UCSD-AML1 (cell line): Measurements from ENCODE around the gene FOXR1.
A peak's percentile ranks its signal among the peaks of the same experiment; 100 is the strongest.

Experiments used
- DNase-seq: peaks from one replicate; lab custom pipeline; 2025; ENCODE audit not compliant: unreplicated experiment; lab: John Stamatoyannopoulos, UW

Gene FOXR1, protein sequence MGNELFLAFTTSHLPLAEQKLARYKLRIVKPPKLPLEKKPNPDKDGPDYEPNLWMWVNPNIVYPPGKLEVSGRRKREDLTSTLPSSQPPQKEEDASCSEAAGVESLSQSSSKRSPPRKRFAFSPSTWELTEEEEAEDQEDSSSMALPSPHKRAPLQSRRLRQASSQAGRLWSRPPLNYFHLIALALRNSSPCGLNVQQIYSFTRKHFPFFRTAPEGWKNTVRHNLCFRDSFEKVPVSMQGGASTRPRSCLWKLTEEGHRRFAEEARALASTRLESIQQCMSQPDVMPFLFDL

DNA sequence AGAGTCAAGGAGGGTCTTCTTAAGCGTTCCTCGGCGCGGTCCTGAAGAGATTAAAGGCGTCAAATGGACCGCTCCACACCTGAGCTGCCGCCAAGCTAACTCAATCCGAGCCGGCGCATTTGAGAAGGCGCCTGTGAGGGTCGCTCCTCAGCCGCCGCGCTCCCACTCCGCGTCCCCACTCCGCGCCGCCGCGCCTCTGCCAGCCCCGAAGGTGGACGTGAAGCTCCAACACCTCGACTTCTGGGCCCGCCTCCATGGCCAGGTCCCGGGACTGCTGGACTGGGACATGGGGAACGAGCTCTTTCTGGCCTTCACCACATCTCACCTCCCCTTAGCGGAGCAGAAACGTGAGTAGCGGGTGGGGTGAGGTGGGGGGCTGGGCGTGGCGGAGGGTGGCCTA is at the start of gene FOXR1:
FOXR1 (plus strand) TSS at position 116 of the 400 bp plus-strand sequence; CDS start at position 287, 171 bp downstream.
- no peak for DNase-seq

DNA sequence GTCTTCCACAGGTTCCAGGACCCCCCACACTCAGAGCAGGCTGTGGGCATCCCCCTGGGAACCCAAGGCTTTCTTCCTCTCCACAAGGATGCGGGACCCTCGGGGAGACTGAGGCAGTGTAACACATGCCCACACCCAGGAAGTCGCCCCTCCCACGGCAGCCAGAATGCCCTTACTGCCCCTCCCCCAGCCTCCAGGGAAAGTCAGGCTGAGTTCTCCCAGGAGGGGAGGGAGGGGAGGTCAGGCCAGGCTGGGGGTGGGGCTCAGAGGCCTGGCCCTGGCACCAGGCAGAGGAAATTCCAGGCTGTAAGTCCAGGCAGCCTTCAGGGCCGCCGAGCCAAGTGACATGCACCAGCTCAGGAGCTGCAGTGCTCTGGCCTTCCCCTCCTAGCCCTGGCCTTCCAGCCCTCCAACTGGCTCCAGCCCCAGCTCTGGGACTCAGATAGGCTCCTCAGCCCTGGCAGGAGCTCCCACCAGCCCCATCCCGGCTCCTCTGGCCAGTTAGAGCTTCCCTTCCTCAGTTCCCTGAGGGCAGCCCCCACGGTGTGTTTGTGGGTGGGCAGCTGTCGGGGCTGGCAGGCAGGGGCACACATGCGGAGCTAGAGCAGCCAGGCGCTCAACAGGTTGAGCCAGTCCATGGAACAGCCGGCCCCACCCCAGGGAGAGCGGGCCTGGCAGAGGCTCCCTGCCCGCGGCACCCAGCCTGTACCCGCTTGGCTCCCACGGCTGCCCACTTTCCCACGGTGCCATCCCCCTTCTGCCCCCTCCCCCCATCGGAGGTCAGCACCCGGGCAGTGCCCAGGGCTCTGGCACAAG is 49.4 kb upstream of the FOXR1 start:
- no peak for DNase-seq

DNA sequence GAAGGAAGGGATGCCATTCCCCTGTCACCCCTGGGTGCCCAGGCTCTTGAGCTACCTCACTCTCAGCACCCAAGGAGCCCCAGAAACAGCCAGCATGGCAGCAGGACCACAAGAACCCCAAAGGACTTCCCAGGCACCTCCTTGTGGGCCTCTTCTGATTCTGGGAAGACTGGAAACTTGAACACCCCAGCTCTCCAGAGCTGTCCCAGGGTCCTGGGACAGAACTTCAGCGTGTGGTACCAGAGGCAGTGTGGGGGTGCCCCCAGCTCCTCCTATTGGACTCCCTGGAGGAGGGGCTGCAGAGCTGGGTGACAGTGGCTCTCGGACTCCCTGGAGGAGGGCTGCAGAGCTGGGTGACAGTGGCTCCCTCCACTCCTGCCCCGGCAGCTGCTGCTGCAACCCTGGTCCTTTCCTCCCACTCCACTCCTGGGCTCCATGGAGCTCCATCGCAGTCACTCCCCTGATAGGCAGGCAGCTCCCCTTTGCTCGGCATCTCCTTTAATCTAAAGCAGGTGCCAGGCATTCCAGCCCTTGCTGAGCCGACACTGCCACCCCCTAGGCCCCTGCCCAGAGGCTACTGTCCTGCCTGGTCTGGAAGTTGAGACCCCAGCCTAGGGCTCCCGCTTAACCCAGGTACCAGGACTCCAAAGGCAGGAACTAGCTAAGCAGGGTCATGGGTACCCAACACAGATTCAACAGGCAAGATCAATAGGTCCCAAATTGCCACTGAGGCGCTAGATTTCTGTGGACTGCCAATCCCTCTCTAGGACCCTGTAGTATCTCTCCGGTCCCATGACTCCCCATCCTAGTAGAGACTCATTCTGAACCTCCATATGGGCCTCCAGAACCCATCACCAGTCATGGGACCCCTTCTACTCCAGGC is 48.6 kb upstream of the FOXR1 start:
- DNase-seq: no peak

DNA sequence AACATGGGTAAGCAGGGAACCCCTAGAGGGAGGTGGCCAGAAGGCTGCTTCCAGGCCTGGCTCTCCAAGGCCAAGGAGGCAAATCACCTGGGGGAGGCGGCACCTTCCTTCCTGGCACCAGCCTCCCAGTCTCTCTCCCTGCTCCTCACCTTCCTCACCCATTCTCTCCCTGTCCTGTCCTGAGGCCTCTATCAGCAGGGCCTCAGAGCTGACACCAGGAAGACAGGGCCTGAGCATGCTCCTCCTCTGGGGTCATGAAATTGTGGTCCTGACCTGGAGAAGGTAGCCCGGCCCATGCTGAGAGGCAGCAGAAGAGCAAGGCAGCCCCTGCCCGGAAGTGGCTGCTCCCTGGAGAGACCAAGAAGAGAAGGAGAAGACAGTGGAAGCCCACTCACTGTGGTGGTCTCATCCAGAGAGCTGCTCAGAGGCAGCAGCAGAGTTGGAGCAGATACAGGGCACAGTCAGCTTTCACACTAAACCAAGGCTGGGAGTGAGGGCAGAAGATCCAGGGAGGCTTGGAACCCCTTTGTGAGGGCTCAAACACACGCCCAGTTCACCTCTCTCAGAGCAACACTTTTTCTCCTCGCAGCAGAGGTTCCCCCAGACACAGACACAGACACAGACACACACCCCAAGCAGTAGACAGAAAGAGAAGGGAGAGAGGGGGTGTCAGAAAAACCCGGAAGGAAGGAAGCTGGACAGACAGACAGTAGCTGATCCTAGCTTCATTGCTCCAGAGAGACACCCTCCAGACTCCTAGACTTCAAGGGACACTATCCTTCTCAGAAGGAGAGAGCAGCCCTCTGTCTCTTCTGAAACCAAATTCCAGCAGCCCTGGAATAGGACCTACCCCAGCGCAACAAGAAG is 47.6 kb upstream of the FOXR1 start:
- DNase-seq: no peak

DNA sequence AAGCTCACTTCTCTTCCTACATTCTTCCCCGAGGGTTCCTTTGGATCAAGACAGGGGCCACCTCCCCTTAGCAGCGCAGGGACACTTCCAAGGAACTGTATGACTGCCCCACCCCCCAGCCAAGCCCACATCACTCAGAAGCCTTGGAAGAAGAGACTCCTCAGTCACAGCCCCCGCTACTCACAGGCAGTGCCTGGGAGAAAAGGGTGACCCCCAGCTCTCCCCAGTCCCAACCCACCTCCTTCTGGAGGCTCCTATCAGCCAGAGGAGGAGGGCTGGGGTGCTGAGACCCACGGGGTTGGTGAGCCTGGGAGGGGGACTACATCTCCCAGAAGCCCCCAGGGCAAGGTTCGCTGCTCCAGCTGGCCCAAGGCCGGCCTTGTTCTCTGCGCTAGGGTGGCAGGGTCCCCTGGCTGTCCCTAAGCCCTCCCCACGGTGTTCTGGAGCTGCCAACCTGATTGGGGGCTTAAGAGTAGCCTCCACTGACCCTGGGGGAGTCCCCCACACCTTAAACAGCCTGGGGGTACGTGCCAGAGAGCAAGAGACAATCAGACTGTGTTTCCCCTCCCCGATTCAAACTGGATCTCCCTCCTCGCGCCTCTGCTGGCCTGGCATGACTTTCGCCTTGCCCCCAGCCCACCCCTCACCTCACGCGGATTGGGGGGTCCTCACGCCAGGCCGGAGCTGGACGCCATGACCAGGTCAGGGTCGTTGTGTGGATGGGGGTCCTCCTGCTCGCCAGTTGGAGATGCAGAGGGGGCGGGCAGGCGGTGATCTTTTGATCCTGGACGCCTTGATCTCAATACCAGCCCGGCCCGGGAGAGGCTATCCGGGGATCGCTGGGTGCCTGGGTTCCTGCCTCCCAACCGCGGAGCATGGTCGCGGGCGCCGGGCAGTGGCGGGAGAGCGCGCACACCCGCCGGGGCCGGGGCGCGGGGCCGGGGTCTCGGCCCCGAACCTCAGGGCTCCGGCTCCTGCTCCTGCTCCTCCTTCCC is 46.7 kb upstream of the FOXR1 start:
- DNase-seq: peak; percentile 59

DNA sequence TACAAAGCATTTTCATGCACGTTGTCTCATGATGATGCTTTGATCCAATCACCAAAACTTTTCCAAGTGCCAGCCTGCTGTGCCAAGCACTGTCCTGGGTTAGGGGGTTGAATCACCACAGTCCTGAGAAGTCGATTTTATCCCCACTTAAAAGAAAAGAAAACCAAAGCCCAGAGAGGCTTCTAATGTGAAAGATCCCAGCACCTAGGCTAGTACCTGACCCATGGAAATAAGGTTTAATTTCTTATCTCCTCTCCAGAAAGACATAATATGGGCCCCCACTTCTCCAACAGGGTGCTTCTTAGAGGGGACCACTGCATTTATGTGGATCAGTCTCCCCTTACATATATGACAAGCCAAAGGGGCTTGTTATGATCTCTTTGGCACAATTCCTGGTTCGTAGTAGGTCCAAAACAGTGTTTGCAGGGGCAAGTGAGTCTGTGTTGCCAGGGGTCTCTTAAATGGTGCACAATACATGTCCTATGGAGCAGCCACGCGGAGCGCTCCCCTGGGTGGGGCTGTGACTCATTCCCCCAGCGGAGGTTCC is 43.9 kb upstream of the FOXR1 start:
- no peak for DNase-seq

DNA sequence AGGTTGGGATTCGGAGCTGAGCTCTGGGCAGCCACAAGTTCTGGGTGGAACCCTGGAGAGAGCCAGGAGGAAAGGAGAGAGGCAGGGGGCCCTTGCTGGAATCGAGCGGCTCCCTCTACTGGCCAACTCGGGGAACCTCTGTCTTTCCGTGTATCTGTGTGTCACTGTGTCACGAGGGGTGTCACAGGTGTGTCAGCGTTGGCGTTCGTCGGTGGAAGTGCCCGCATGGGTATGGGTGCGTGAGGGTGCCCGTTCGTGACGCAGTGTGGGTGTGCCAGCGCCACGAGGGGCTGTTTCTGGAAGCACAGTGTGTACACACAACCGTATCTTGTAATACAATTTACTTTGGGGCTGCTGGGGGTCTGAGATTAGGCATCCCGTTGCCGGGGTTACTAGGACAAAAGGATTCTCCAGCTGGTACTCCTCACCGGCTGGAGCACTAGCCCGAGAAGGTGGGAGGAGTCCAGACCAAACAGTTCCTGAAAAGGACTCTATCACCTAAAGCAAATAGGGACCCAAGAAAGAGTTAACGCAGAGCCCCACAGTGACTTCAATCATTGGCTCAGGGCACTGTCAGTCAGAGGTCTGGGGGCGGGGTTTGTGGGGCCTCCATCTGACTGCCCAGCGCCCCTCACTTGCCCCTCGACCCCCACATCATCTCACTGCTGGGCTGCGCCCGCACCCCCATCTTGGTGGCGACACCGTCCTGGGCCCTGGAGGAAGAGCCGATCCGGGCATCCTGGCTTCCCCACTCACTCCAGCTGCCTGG is 43.3 kb upstream of the FOXR1 start:
- DNase-seq: peak; percentile 89

DNA sequence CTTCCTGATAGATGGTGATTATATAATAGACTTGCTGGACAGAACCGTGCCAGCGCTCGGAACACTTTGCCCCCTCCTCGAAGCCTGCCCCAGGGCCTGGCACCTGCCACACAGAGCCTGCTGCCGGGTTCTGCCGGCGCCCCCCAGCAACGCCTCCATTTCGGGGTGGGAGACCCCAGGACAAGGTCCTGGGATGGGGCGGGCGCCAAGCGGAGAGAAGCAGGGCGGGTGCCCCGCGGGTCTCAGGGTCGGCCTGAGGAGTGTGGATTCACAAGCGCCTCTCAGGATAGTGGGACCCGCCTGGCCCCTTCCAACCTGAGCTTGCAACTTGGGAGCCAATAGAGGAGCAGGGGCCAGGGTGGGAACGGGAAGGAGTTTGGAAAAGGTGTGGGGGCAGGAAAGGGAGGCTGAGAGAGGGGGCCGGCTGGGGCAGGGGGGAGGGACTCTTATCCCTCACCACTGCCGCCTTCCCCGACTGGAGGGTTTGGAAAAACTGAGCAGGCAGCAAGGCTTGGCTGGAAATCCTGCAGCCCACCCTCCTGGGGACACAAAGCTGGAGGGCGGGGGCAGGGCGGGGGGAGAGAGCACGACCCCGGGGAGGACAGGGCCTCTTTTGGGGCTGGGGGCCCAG is 42.6 kb upstream of the FOXR1 start:
- DNase-seq: peak; percentile 82

DNA sequence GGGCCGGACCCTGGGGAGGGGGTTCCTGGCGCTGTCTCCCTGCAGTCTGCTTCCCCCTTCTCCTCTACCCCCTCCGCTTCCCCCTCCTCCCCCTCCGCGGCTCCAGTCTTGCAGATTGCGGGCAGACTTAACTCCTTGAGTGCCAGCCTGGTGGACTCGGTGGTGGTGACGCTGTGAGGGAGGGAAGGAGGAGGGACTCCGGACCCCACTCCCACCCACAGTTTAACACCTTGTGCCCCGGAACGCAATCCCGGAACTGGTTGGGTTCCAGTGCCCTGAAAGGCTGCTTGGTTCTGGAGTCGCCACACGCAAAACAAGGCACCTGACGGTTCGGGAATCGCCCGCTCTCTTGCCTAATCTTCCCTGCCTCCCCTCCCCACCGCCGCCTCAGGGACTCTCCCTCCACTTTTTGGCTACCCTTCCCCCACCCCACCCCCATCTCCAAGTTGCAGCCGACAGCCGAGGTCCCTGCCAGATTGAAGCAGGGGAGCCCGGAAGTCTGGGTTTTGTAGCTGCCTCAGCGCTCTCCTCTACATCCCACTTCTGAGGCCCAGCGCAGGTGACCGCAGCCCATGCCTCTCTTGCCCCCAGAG is 42.0 kb upstream of the FOXR1 start:
- peak; percentile 83 for DNase-seq

DNA sequence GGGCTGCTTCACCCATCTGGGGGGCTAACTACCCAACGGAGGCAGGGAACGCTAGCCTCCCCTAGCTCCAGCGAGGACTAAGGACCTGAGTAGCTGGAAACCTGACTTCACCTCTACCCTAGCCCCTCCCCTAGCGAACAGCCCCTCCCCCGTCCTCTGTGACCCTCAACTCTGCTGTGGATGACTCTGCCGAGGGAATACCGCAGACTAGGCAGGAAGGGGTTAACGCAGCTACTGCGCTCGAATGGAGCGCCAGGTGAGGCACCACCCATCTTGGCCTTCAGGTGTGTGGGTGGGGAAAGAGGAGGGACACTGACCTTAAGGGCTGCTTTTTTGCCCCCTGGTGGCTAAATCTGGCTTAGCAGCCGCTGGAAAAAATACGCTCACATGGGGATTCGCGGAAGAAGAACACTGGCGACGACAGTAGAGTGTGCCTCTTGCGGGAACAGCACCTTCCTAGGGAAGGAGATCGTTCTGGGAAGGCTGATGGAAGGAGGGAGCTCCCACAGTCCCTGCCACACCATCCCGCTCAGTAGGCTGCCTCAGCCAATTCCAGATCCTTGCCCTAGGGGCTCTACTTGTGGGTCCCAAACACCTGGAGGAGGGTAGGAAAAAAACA is 41.4 kb upstream of the FOXR1 start:
- DNase-seq: peak; percentile 85

DNA sequence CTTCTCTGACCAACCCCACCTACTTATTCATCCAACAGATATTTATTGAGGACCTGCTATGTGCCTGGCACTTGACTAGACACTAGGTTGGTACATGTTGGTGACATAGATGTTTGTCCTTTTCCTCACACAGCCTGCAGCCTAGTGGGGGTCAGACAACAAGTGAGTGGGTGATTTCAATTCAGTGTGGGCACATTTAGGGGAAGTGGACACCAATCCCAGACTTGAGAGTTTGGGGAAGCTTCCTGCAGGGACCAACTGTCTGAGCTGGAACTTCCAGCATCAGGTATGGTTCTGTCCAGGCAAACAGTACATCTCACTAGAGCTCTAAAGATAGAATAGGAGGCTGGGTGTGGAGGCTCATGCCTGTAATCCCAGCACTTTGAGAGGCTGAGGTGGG is 40.0 kb upstream of the FOXR1 start:
- no peak for DNase-seq

DNA sequence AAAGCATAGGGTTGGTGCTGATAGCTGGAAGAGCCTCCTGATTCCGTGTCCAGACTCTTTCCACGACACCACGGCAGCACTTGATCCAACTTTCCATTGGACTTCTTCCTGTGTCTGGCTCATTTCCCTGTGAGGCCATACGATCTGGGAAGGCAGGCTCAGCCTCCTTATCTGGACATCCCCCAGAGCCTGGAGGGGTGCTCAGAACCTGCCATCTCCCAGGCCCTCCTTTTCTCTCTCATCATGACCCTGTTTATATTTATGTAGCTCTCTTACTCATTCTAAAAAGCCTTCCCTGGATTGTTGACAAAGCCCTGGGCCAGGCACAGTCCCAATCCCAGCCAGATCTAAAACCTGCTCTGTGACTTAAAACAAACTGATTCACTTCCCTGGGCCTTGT is 38.1 kb upstream of the FOXR1 start:
- no peak for DNase-seq

DNA sequence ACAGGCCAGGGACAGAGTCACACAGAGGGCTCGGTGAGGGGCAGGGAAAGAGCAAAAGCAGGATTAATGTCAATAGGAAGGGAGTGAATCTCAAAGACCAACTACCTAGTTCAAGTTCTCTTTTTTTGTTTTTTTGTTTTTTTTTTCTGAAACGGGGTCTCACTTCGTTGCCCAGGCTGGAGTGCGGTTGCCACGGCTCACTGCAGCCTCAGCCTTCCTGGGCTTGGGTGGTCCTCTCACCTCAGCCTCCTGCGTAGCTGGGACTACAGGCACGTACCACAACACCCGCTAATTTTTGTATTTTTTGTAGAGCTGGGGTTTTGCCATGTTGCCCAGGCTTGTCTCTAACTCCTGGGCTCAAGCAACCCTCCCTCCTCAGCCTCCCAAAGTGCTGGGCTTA is 36.2 kb upstream of the FOXR1 start:
- no peak for DNase-seq

DNA sequence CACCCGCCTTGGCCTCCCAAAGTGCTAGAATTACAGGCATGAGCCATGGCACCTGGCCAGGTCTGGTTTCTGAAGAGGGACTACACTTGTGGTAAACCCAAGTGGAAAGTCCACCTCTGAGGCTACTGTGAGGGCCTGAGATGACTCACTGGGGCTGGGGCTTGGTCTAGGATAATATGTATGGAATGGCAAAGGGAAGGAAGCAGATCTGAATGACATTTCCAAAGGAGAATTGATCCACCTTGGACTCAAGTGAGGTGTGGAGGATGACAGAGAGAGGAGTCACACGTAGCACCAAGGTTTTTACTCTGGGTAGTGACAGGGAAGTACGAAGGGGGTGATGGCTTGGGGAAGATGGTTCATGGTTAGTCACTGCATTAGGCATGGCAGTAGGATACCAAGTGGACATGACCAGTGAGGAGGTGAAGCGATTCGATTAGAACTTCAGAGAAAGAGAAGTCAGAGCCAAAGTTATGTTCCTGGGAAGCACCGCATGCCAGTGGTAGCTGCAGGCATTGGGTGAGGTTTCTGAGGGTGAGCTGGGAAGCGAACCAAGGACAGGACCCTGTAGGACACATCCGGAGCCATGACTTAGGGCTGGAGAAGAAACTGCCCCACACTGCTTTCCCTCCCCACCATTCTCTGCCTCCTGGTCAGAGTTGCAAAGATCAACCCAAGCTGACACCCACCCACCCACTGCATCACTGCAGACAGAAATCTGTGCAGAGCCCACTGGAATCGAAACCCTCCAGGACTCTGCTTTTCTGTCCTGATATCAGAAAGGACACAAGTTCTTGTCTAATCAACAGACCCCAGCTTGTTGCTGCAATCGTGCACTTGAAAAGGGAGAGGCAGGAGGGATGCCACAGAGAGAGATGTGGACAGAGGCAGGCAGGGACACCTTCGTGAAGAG is 32.8 kb upstream of the FOXR1 start:
- no peak for DNase-seq

DNA sequence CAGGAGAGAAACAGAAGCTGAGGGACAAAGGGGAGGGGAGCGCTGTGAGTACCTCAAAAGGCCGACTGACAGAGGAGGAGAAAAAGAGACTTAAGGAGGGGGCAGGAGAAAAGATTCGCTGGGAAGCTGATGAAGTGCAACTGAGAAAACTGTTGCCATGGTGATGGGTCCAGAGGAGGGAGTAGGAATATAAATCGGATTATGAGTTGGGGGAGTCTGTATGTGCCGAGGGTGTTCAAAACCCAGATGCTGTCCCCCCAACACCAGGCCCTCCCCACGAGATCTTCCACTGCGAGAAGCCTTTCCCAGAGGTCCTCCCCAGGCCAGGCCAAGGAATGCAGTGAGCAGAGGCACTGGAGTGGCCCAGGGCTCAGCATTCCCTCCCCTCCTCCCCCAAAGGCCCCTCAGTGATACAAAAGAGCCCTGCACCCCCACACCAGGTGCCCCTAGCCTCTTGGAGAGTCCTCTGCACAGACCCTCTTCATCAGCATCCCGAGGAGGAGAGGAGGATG is 32.1 kb upstream of the FOXR1 start:
- DNase-seq: no peak
